Measurements from ENCODE around the gene HINT1. TPM values are rescaled to one million over a fixed set of nuclear protein-coding genes. Genes with fewer than 3 reads are reported as not detected.
A peak's percentile ranks its signal among the peaks of the same experiment; 100 is the strongest.
"Not testable (repeated sequence)": the region's sequence is repeated elsewhere in the genome, so short reads cannot be mapped to it uniquely, and the experiment has no call there.

HINT1 gene
- total RNA-seq, 1 donor from 2014 or later, result 344 TPM

- Histone ChIP-seq H3K36me3 (ENCODE audit: control insufficient read depth, insufficient read depth, low read length) (no peaks in the 10 kb centered on the region), H3K4me3 (ENCODE audit: low read depth, low read length) (no peak overlapping the region), H3K27me3 (ENCODE audit: control insufficient read depth, insufficient read depth, low read length) (no peaks in the 10 kb centered on the region)
- peak; percentile 19 for DNase-seq (ENCODE audit: low read depth)
- no peak for TF ChIP-seq CTCF (IDR thresholded peaks at IDR 0.05; ENCODE audit: insufficient read depth, low read length, severe bottlenecking)
- no peak for FAIRE-seq
These were observed 33.6 kb upstream of the HINT1 start for GRCh38 chr5:131198625-131199024.

- no peak for FAIRE-seq
- no peaks in the 10 kb centered on the region for H3K36me3 ChIP-seq (ENCODE audit: control insufficient read depth, insufficient read depth, low read length)
These were observed 31.3 kb upstream of the HINT1 start for GRCh38 chr5:131196331-131196730.

GRCh38 chr5:131195696-131196095 is 30.6 kb upstream of the HINT1 start:
- Histone ChIP-seq H3K36me3 (ENCODE audit: control insufficient read depth, insufficient read depth, low read length) (no peaks in the 10 kb centered on the region), H3K4me3 (ENCODE audit: low read depth, low read length) (no peak overlapping the region), H3K27me3 (ENCODE audit: control insufficient read depth, insufficient read depth, low read length) (no peaks in the 10 kb centered on the region)
- FAIRE-seq (no peak), DNase-seq (ENCODE audit: low read depth) (no peak)
- no peak for TF ChIP-seq CTCF (IDR thresholded peaks at IDR 0.05; ENCODE audit: insufficient read depth, low read length, severe bottlenecking)

More at GRCh38 chr5:131196331-131196730, 31.3 kb upstream of the HINT1 start:
- Histone ChIP-seq H3K27me3 (ENCODE audit: control insufficient read depth, insufficient read depth, low read length) (no peaks in the 10 kb centered on the region), H3K4me3 (ENCODE audit: low read depth, low read length) (no peak overlapping the region)
- TF ChIP-seq CTCF (IDR thresholded peaks at IDR 0.05; ENCODE audit: insufficient read depth, low read length, severe bottlenecking), result no peak
- DNase-seq (ENCODE audit: low read depth), result no peak

GRCh38 chr5:131194725-131195124 is 29.7 kb upstream of the HINT1 start:
- FAIRE-seq (no peak), DNase-seq (ENCODE audit: low read depth) (no peak)
- Histone ChIP-seq H3K4me3 (ENCODE audit: low read depth, low read length) (no peak overlapping the region), H3K27me3 (ENCODE audit: control insufficient read depth, insufficient read depth, low read length) (no peaks in the 10 kb centered on the region), H3K36me3 (ENCODE audit: control insufficient read depth, insufficient read depth, low read length) (no peaks in the 10 kb centered on the region)
- no peak for TF ChIP-seq CTCF (IDR thresholded peaks at IDR 0.05; ENCODE audit: insufficient read depth, low read length, severe bottlenecking)

- not testable (repeated sequence) for DNase-seq (ENCODE audit: low read depth); H3K4me3 ChIP-seq (ENCODE audit: low read depth, low read length); FAIRE-seq; H3K36me3 ChIP-seq (ENCODE audit: control insufficient read depth, insufficient read depth, low read length); H3K27me3 ChIP-seq (ENCODE audit: control insufficient read depth, insufficient read depth, low read length)
These were observed 28.8 kb upstream of the HINT1 start for GRCh38 chr5:131193897-131194296.

GRCh38 chr5:131193106-131193505 is 28.1 kb upstream of the HINT1 start:
- DNase-seq (ENCODE audit: low read depth) (peak; percentile 13), FAIRE-seq (no peak)
- no peak for TF ChIP-seq CTCF (IDR thresholded peaks at IDR 0.05; ENCODE audit: insufficient read depth, low read length, severe bottlenecking)
- Histone ChIP-seq H3K27me3 (ENCODE audit: control insufficient read depth, insufficient read depth, low read length) (no peaks in the 10 kb centered on the region), H3K36me3 (ENCODE audit: control insufficient read depth, insufficient read depth, low read length) (no peaks in the 10 kb centered on the region), H3K4me3 (ENCODE audit: low read depth, low read length) (no peak overlapping the region)

All from bronchial epithelial cell (primary cell).